Fibroblast of lung (primary cell): Measurements from ENCODE around the gene NKAIN4.

Experiments used
- EZH2 ChIP-seq: IDR thresholded peaks from 2 replicates; pipeline ENCODE4 v1.5.1; 2012; ENCODE audit warnings: low read length, control low read depth, mild to moderate bottlenecking; ENCODE audit errors: missing control alignments
- TF ChIP-seq, protein P1 (sequence below), 2 donors: IDR thresholded peaks in 1 of 2; conservative IDR thresholded peaks in 1 of 2; 1 replicate in 1 of 2; 2 replicates in 1 of 2; pipeline ENCODE4 v1.5.1; 2011 to 2012; ENCODE audit warnings: low read length in 2 of 2, control low read depth in 1 of 2, inconsistent platforms in 1 of 2, low read depth in 1 of 2, mild to moderate bottlenecking in 1 of 2

GRCh38 chr20:63276956-63277355 is 22.7 kb upstream of the NKAIN4 start:
- TF ChIP-seq, protein P1, sequence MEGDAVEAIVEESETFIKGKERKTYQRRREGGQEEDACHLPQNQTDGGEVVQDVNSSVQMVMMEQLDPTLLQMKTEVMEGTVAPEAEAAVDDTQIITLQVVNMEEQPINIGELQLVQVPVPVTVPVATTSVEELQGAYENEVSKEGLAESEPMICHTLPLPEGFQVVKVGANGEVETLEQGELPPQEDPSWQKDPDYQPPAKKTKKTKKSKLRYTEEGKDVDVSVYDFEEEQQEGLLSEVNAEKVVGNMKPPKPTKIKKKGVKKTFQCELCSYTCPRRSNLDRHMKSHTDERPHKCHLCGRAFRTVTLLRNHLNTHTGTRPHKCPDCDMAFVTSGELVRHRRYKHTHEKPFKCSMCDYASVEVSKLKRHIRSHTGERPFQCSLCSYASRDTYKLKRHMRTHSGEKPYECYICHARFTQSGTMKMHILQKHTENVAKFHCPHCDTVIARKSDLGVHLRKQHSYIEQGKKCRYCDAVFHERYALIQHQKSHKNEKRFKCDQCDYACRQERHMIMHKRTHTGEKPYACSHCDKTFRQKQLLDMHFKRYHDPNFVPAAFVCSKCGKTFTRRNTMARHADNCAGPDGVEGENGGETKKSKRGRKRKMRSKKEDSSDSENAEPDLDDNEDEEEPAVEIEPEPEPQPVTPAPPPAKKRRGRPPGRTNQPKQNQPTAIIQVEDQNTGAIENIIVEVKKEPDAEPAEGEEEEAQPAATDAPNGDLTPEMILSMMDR (conservative IDR thresholded peaks at IDR 0.05 in 1 of 2, IDR thresholded peaks at IDR 0.05 in 1 of 2; ENCODE audit: low read depth in 1 of 2, low read length in 2 of 2) = no peak
- TF ChIP-seq EZH2 = no peak
